ENCODE data around the gene STK31. TPM values are rescaled to one million over a fixed set of nuclear protein-coding genes. Genes with fewer than 3 reads are reported as not detected.

Gene STK31
- total and polyA plus RNA-seq, 2 donors = 0.42 to 0.75 TPM

GRCh38 chr7:23709081-23709750 lies 803 bp upstream of the STK31 start:
- no peak overlapping the region for H3K27ac ChIP-seq (ENCODE audit: low read depth in 1 of 2, low read length in 1 of 2)
- H3K4me3 ChIP-seq (ENCODE audit: low read length in 2 of 2) = no peak overlapping the region
- no peaks in the 10 kb centered on the region for H3K27me3 ChIP-seq (ENCODE audit: control insufficient read depth in 2 of 2, insufficient read depth in 1 of 2, low read length in 1 of 2)
- no peaks in the 10 kb centered on the region for H3K9me3 ChIP-seq (ENCODE audit: control insufficient read depth in 2 of 2, insufficient read depth in 1 of 2, low read length in 1 of 2)
- H3K36me3 ChIP-seq (ENCODE audit: control insufficient read depth in 2 of 2, insufficient read depth in 2 of 2, low read length in 1 of 2) = peaks cover 11 to 12% of the 10 kb centered on the region in 2 donors
- DNase-seq (ENCODE audit: low read depth in 6 of 9, low spot score in 9 of 9) = no peak
- H3K4me1 ChIP-seq (ENCODE audit: control insufficient read depth in 2 of 2, insufficient read depth in 2 of 2, low read length in 2 of 2) = no peaks in the 10 kb centered on the region
- WGBS = 97% methylated on average over 7 of the region's 7 CpGs

DNA sequence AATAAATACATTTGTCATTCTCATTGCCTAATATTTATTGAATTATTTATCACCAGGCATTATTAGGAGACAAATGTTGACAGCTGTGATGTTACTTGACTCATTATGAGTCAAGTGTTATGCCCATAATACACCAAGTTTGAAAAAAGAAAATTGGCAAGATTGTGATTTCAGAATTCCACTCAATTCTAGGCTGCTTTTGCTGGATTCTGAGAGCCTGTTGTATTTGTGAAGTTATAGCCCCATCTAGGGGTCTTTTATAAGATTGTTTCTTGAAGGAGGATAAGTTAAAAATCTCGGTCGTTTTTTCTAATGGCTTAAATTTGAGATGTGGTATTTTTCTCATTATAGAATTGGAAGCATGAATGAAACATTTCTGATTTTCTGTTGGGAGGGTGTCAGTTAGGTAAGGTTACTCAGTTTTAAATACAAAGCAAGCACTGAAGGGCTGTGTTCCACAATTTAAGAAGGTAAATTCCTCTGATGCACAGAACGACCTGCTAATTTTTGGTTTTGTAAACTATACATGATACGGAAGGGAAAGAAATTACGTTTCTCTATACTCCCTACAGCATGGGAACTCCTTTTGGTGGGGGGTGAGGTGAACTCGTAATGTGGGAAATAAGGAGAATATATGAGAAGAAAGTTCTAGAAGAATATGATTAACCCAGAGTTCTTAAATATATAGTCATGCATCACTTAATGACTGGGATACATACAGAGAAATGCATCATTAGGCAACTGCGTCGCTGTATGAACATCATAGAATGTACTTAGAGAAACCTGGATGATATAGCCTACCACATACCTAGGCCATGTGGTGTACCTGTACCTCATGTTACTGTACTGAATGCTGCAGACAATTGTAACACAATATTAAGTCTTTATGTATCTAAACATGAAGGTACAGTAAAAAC lies 2.6 kb downstream of the STK31 start:
- 60% methylated on average over 8 of the region's 8 CpGs for WGBS
- H3K4me3 ChIP-seq (ENCODE audit: low read length in 2 of 2) = no peak overlapping the region
- no peak overlapping the region for H3K27ac ChIP-seq (ENCODE audit: low read depth in 1 of 2, low read length in 1 of 2)
- peak in 8 of 9 donors; percentile 14 to 68 (median 31) for DNase-seq (ENCODE audit: low read depth in 6 of 9, low spot score in 9 of 9)
- no peaks in the 10 kb centered on the region for H3K4me1 ChIP-seq (ENCODE audit: control insufficient read depth in 2 of 2, insufficient read depth in 2 of 2, low read length in 2 of 2)
- H3K27me3 ChIP-seq (ENCODE audit: control insufficient read depth in 2 of 2, insufficient read depth in 1 of 2, low read length in 1 of 2) = no peaks in the 10 kb centered on the region
- H3K36me3 ChIP-seq (ENCODE audit: control insufficient read depth in 2 of 2, insufficient read depth in 2 of 2, low read length in 1 of 2) = no peaks in the 10 kb centered on the region
- no peaks in the 10 kb centered on the region for H3K9me3 ChIP-seq (ENCODE audit: control insufficient read depth in 2 of 2, insufficient read depth in 1 of 2, low read length in 1 of 2)

DNA sequence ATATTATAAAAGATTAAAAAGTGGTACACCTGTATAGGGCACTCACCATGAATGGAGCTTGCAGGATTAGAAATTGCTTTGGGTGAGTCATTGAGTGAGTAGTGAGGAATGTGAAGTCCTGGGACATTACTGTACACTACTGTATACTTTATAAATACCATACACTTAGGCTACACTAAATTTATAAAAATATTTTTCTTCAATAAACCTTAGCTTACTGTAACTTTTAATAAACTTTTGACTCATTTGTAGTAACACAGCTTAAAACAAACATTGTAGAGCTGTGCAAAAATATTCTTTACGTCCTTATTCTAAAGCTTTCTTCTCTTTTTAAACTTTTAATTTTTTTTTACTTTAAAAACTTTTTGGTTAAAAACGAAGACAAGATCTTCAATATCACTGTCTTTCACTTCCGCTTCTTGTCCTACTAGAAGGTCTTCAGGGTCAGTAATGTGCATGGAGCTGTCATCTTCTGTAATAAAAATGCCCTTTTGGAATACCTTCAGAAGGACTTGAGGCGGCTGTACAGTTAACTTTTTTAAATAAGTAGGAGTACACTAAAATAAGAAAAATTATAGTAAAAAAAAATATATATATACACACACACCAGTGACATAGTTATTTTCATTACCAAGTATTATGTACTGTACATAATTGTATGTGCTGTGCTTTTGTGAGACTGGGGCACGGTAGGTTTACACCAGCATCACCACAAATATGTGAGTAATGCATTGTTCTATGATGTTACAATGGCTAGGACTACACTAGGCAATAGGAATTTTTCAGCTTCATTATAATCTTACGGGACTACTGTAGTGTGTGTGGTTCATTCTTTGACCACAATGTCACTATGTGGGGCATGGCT lies 3.5 kb downstream of the STK31 start:
- H3K27me3 ChIP-seq (ENCODE audit: control insufficient read depth in 2 of 2, insufficient read depth in 1 of 2, low read length in 1 of 2) = no peaks in the 10 kb centered on the region
- no peaks in the 10 kb centered on the region for H3K9me3 ChIP-seq (ENCODE audit: control insufficient read depth in 2 of 2, insufficient read depth in 1 of 2, low read length in 1 of 2)
- H3K4me3 ChIP-seq (ENCODE audit: low read length in 2 of 2) = no peak overlapping the region
- H3K27ac ChIP-seq (ENCODE audit: low read depth in 1 of 2, low read length in 1 of 2) = no peak overlapping the region
- WGBS = 95% methylated on average over 6 of the region's 6 CpGs
- no peaks in the 10 kb centered on the region for H3K36me3 ChIP-seq (ENCODE audit: control insufficient read depth in 2 of 2, insufficient read depth in 2 of 2, low read length in 1 of 2)
- no peaks in the 10 kb centered on the region for H3K4me1 ChIP-seq (ENCODE audit: control insufficient read depth in 2 of 2, insufficient read depth in 2 of 2, low read length in 2 of 2)
- DNase-seq (ENCODE audit: low read depth in 6 of 9, low spot score in 9 of 9) = no peak

GRCh38 chr7:23714150-23714464 lies 4.1 kb downstream of the STK31 start:
- Histone ChIP-seq H3K4me3 (ENCODE audit: low read length in 2 of 2) (no peak overlapping the region), H3K9me3 (ENCODE audit: control insufficient read depth in 2 of 2, insufficient read depth in 1 of 2, low read length in 1 of 2) (no peaks in the 10 kb centered on the region), H3K27ac (ENCODE audit: low read depth in 1 of 2, low read length in 1 of 2) (no peak overlapping the region), H3K27me3 (ENCODE audit: control insufficient read depth in 2 of 2, insufficient read depth in 1 of 2, low read length in 1 of 2) (no peaks in the 10 kb centered on the region), H3K4me1 (ENCODE audit: control insufficient read depth in 2 of 2, insufficient read depth in 2 of 2, low read length in 2 of 2) (no peaks in the 10 kb centered on the region), H3K36me3 (ENCODE audit: control insufficient read depth in 2 of 2, insufficient read depth in 2 of 2, low read length in 1 of 2) (no peaks in the 10 kb centered on the region)
- DNase-seq (ENCODE audit: low read depth in 6 of 9, low spot score in 9 of 9) = no peak
- WGBS = 88% methylated on average over 2 of the region's 2 CpGs

- H3K36me3 ChIP-seq (ENCODE audit: control insufficient read depth in 2 of 2, insufficient read depth in 2 of 2, low read length in 1 of 2) = no peaks in the 10 kb centered on the region
- no peak overlapping the region for H3K4me3 ChIP-seq (ENCODE audit: low read length in 2 of 2)
- no peaks in the 10 kb centered on the region for H3K9me3 ChIP-seq (ENCODE audit: control insufficient read depth in 2 of 2, insufficient read depth in 1 of 2, low read length in 1 of 2)
- H3K27ac ChIP-seq (ENCODE audit: low read depth in 1 of 2, low read length in 1 of 2) = no peak overlapping the region
- H3K27me3 ChIP-seq (ENCODE audit: control insufficient read depth in 2 of 2, insufficient read depth in 1 of 2, low read length in 1 of 2) = no peaks in the 10 kb centered on the region
- WGBS = 43% methylated on average over 1 of the region's 1 CpG
- H3K4me1 ChIP-seq (ENCODE audit: control insufficient read depth in 2 of 2, insufficient read depth in 2 of 2, low read length in 2 of 2) = no peaks in the 10 kb centered on the region
- no peak for DNase-seq (ENCODE audit: low read depth in 6 of 9, low spot score in 9 of 9)
Observed at GRCh38 chr7:23714579-23714978, 4.6 kb downstream of the STK31 start.

- H3K4me3 ChIP-seq (ENCODE audit: low read length in 2 of 2) = no peak overlapping the region
- no peaks in the 10 kb centered on the region for H3K36me3 ChIP-seq (ENCODE audit: control insufficient read depth in 2 of 2, insufficient read depth in 2 of 2, low read length in 1 of 2)
- no peak overlapping the region for H3K27ac ChIP-seq (ENCODE audit: low read depth in 1 of 2, low read length in 1 of 2)
- DNase-seq (ENCODE audit: low read depth in 6 of 9, low spot score in 9 of 9) = no peak
- H3K4me1 ChIP-seq (ENCODE audit: control insufficient read depth in 2 of 2, insufficient read depth in 2 of 2, low read length in 2 of 2) = no peaks in the 10 kb centered on the region
- no peaks in the 10 kb centered on the region for H3K9me3 ChIP-seq (ENCODE audit: control insufficient read depth in 2 of 2, insufficient read depth in 1 of 2, low read length in 1 of 2)
- 97% methylated on average over 6 of the region's 6 CpGs for WGBS
- H3K27me3 ChIP-seq (ENCODE audit: control insufficient read depth in 2 of 2, insufficient read depth in 1 of 2, low read length in 1 of 2) = no peaks in the 10 kb centered on the region
Observed at GRCh38 chr7:23715099-23715498, 5.1 kb downstream of the STK31 start.

- no peak for DNase-seq (ENCODE audit: low read depth in 6 of 9, low spot score in 9 of 9)
- Histone ChIP-seq H3K27me3 (ENCODE audit: control insufficient read depth in 2 of 2, insufficient read depth in 1 of 2, low read length in 1 of 2) (no peaks in the 10 kb centered on the region), H3K27ac (ENCODE audit: low read depth in 1 of 2, low read length in 1 of 2) (no peak overlapping the region), H3K4me3 (ENCODE audit: low read length in 2 of 2) (no peak overlapping the region), H3K4me1 (ENCODE audit: control insufficient read depth in 2 of 2, insufficient read depth in 2 of 2, low read length in 2 of 2) (no peaks in the 10 kb centered on the region), H3K36me3 (ENCODE audit: control insufficient read depth in 2 of 2, insufficient read depth in 2 of 2, low read length in 1 of 2) (no peaks in the 10 kb centered on the region), H3K9me3 (ENCODE audit: control insufficient read depth in 2 of 2, insufficient read depth in 1 of 2, low read length in 1 of 2) (no peaks in the 10 kb centered on the region)
- 100% methylated on average over 1 of the region's 1 CpG for WGBS
Observed at GRCh38 chr7:23717788-23718187, 7.8 kb downstream of the STK31 start.

DNA sequence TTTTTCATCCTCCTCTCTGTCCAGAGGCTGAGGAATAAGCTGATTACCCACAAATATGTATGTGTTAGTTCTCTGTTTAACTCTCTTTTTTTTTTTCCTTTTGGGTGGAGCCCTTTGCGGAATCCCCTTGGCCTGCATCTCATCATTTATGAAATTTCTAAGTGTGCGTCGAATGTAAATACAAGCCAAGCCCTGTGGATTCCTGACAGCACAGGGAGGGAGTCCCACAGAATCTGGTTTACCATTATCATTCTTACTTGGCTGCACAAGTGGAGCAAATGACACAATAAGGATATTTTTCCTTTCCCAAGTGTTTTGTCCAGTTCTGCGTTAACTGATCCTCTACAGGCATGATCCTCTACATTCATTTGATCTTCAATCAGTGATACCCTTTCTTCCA lies 11.4 kb downstream of the STK31 start:
- Histone ChIP-seq H3K4me1 (ENCODE audit: control insufficient read depth in 2 of 2, insufficient read depth in 2 of 2, low read length in 2 of 2) (no peaks in the 10 kb centered on the region), H3K9me3 (ENCODE audit: control insufficient read depth in 2 of 2, insufficient read depth in 1 of 2, low read length in 1 of 2) (no peaks in the 10 kb centered on the region), H3K27me3 (ENCODE audit: control insufficient read depth in 2 of 2, insufficient read depth in 1 of 2, low read length in 1 of 2) (no peaks in the 10 kb centered on the region), H3K36me3 (ENCODE audit: control insufficient read depth in 2 of 2, insufficient read depth in 2 of 2, low read length in 1 of 2) (no peaks in the 10 kb centered on the region), H3K4me3 (ENCODE audit: low read length in 2 of 2) (no peak overlapping the region), H3K27ac (ENCODE audit: low read depth in 1 of 2, low read length in 1 of 2) (no peak overlapping the region)
- no peak for DNase-seq (ENCODE audit: low read depth in 6 of 9, low spot score in 9 of 9)
- WGBS = 97% methylated on average over 4 of the region's 4 CpGs

Measured in thymus (tissue), 11 donors.